GM18505 (cell line): ENCODE data around the gene POLR2A.

Source experiments
- ATAC-seq: cut with Tn5 transposase; IDR thresholded peaks from one replicate; pipeline ENCODE4 v1.9.1; 2021; ENCODE audit not compliant: unreplicated experiment
- POLR2A ChIP-seq: IDR thresholded peaks from 4 replicates; pipeline ENCODE4 v1.6.1; 2011; ENCODE audit warnings: borderline replicate concordance; ENCODE audit not compliant: insufficient read depth, insufficient read length; ENCODE audit errors: extremely low read depth

POLR2A gene

GRCh38 chr17:7515911-7516610 lies 31.9 kb downstream of the POLR2A start:
- TF ChIP-seq POLR2A, result no peak
- no peak for ATAC-seq

- ATAC-seq, result no peak
- TF ChIP-seq POLR2A, result no peak
Measured at GRCh38 chr17:7523033-7523432, 38.9 kb downstream of the POLR2A start.

- no peak for TF ChIP-seq POLR2A
- no peak for ATAC-seq
Measured at GRCh38 chr17:7528842-7529241, 44.7 kb downstream of the POLR2A start.

- TF ChIP-seq POLR2A, result no peak
- no peak for ATAC-seq
Measured at GRCh38 chr17:7530023-7530900, 46.1 kb downstream of the POLR2A start.

DNA sequence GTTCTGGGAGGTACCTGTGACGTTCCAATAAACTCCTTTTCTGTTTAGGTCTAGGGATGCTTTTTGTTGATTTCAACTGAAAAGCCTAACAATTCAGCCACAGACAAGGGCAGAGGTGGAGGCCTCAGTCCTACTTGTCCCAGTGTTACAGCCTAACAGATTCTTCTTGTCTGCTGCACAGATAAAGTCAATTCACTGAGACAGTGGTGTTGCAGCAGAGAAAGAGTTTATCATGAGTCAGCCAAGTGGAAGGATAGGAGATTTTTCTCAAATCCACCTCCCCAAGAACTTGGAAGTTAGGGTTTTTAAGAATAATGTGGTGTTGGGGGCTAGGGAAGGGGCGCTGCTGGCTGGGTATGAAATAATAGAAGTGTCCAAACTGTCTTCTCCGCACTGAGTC lies 53.9 kb downstream of the POLR2A start:
- TF ChIP-seq POLR2A, result no peak
- ATAC-seq, result no peak

- no peak for ATAC-seq
Measured at GRCh38 chr17:7538891-7539545, 54.9 kb downstream of the POLR2A start.

DNA sequence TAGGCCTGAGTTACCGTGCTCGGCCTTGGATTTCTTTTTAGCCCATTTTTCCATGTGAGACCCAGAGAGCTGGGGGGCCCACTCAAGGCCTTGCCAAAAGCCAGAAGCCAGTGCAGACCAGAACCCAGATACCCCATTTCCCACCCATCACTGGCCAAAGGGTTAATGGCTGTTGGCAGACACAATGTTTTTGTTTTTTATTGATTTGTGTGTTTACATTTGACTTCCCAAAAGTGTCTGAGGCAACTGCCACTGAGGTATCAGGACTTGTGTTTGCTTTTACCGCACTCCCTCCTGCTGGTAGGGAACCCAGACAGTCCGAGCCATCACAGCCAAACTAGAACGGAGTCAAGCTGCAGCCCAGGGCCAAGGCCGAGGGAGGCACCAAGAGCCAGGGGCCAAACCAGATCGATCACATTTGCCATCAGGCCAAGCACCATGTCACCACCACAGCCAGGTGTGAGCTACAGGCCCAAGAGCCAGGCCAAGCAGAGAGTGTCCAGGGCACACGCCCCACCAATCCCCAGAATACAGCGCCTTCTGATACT lies 57.0 kb downstream of the POLR2A start:
- TF ChIP-seq POLR2A, result no peak
- ATAC-seq, result no peak

More at GRCh38 chr17:7538891-7539545, 54.9 kb downstream of the POLR2A start:
- TF ChIP-seq POLR2A, result no peak

GRCh38 chr17:7544911-7545310 lies 60.7 kb downstream of the POLR2A start:
- no peak for TF ChIP-seq POLR2A
- ATAC-seq, result no peak

GRCh38 chr17:7548585-7549400 lies 64.6 kb downstream of the POLR2A start, which contains the start of gene TNFSF12:
TNFSF12 (plus strand) TSS chr17:7549058; CDS start chr17:7549154, 96 bp downstream.
- peak; percentile 61 for TF ChIP-seq POLR2A
- ATAC-seq, result no peak
